ENCODE measurements around the gene C12orf42.

Gene C12orf42

GRCh38 chr12:103391103-103391502 is 104.7 kb downstream of the C12orf42 start:
- no peak overlapping the region for H3K9ac ChIP-seq (ENCODE audit: low read length)
- H3K4me2 ChIP-seq (ENCODE audit: low read length), result no peak overlapping the region
- H3K27ac ChIP-seq (ENCODE audit: low read depth, low read length, poor library complexity, severe bottlenecking), result no peak overlapping the region

DNA sequence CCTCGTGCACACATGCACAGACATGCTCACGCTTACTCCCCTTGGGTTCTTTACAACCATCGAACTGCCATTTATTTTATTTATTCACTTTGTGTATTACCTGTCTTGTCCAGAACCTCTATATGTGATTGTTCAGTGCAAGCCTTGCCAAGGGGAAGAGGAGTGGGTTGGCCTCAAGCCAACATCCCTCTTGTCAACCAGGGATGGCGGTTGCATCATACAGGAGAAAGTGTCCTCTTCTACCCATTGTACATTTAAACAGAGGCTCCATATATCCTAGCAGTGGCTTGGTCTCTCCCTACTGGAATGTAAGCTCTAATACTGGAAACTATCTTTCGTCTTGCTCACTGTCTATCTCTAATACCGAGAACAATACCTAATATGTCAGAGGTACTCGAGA is 108.4 kb downstream of the C12orf42 start:
- Histone ChIP-seq H3K9me3 (ENCODE audit: low read length) (no peaks in the 10 kb centered on the region), H3K9me2 (ENCODE audit: low read depth, low read length) (no peaks in the 10 kb centered on the region), H3K36me3 (ENCODE audit: insufficient read depth, low read length) (no peaks in the 10 kb centered on the region), H3K79me2 (ENCODE audit: insufficient read depth, low read length) (no peaks in the 10 kb centered on the region), H3K4me2 (ENCODE audit: low read length) (no peak overlapping the region), H3K9ac (ENCODE audit: low read length) (no peak overlapping the region), H4K20me1 (ENCODE audit: insufficient read depth, low read length) (no peaks in the 10 kb centered on the region), H3K27ac (ENCODE audit: low read depth, low read length, poor library complexity, severe bottlenecking) (no peak overlapping the region), H2AFZ (ENCODE audit: low read length) (no peak overlapping the region), H3F3A (ENCODE audit: insufficient read depth, low read length) (no peaks in the 10 kb centered on the region), H3K27me3 (ENCODE audit: insufficient read depth, low read length) (no peaks in the 10 kb centered on the region), H3K4me1 (ENCODE audit: insufficient read depth, low read length, severe bottlenecking) (no peaks in the 10 kb centered on the region), H3K4me3 (ENCODE audit: low read depth, low read length, poor library complexity, severe bottlenecking) (no peak overlapping the region)
- no peak for TF ChIP-seq EZH2 (IDR thresholded peaks at IDR 0.05; ENCODE audit: borderline replicate concordance, low read length)
- TF ChIP-seq, protein P1, sequence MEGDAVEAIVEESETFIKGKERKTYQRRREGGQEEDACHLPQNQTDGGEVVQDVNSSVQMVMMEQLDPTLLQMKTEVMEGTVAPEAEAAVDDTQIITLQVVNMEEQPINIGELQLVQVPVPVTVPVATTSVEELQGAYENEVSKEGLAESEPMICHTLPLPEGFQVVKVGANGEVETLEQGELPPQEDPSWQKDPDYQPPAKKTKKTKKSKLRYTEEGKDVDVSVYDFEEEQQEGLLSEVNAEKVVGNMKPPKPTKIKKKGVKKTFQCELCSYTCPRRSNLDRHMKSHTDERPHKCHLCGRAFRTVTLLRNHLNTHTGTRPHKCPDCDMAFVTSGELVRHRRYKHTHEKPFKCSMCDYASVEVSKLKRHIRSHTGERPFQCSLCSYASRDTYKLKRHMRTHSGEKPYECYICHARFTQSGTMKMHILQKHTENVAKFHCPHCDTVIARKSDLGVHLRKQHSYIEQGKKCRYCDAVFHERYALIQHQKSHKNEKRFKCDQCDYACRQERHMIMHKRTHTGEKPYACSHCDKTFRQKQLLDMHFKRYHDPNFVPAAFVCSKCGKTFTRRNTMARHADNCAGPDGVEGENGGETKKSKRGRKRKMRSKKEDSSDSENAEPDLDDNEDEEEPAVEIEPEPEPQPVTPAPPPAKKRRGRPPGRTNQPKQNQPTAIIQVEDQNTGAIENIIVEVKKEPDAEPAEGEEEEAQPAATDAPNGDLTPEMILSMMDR (IDR thresholded peaks at IDR 0.05; ENCODE audit: low read length), result no peak

More at GRCh38 chr12:103391103-103391502, 104.7 kb downstream of the C12orf42 start:
- no peaks in the 10 kb centered on the region for H3K79me2 ChIP-seq (ENCODE audit: insufficient read depth, low read length)
- no peak overlapping the region for H2AFZ ChIP-seq (ENCODE audit: low read length)
- H3K36me3 ChIP-seq (ENCODE audit: insufficient read depth, low read length), result no peaks in the 10 kb centered on the region
- H3K4me1 ChIP-seq (ENCODE audit: insufficient read depth, low read length, severe bottlenecking), result no peaks in the 10 kb centered on the region
- no peaks in the 10 kb centered on the region for H3K27me3 ChIP-seq (ENCODE audit: insufficient read depth, low read length)
- TF ChIP-seq, protein P1 (IDR thresholded peaks at IDR 0.05; ENCODE audit: low read length), result no peak
- TF ChIP-seq EZH2 (IDR thresholded peaks at IDR 0.05; ENCODE audit: borderline replicate concordance, low read length), result no peak
- no peaks in the 10 kb centered on the region for H3K9me3 ChIP-seq (ENCODE audit: low read length)
- no peaks in the 10 kb centered on the region for H3F3A ChIP-seq (ENCODE audit: insufficient read depth, low read length)
- no peaks in the 10 kb centered on the region for H4K20me1 ChIP-seq (ENCODE audit: insufficient read depth, low read length)
- no peaks in the 10 kb centered on the region for H3K9me2 ChIP-seq (ENCODE audit: low read depth, low read length)
- H3K4me3 ChIP-seq (ENCODE audit: low read depth, low read length, poor library complexity, severe bottlenecking), result no peak overlapping the region

DNA sequence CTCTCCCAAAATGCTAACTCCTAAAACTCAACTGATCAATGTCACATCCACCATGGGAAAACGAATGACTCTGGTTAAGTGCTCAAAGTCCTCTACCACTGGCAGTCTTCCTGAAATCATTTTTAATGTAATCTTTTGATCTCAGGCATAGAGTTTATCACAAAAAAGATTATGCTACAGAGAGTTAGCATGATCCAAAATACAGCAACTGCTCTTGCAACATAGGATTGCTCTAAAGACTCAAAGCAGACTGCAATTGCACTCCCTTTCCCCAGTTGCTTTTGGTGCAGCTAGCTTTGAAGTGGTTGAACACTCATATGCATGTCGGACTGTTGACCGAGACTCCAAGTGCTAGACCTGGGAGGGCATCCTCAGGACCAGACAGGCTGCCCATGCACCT is 109.3 kb downstream of the C12orf42 start:
- Histone ChIP-seq H3K9me3 (ENCODE audit: low read length) (no peaks in the 10 kb centered on the region), H3K4me3 (ENCODE audit: low read depth, low read length, poor library complexity, severe bottlenecking) (no peak overlapping the region), H3K9ac (ENCODE audit: low read length) (no peak overlapping the region), H4K20me1 (ENCODE audit: insufficient read depth, low read length) (no peaks in the 10 kb centered on the region), H3K36me3 (ENCODE audit: insufficient read depth, low read length) (no peaks in the 10 kb centered on the region), H3K27me3 (ENCODE audit: insufficient read depth, low read length) (no peaks in the 10 kb centered on the region), H2AFZ (ENCODE audit: low read length) (no peak overlapping the region), H3K4me1 (ENCODE audit: insufficient read depth, low read length, severe bottlenecking) (no peaks in the 10 kb centered on the region), H3K79me2 (ENCODE audit: insufficient read depth, low read length) (no peaks in the 10 kb centered on the region), H3F3A (ENCODE audit: insufficient read depth, low read length) (no peaks in the 10 kb centered on the region), H3K27ac (ENCODE audit: low read depth, low read length, poor library complexity, severe bottlenecking) (no peak overlapping the region), H3K9me2 (ENCODE audit: low read depth, low read length) (no peaks in the 10 kb centered on the region), H3K4me2 (ENCODE audit: low read length) (no peak overlapping the region)
- no peak for TF ChIP-seq EZH2 (IDR thresholded peaks at IDR 0.05; ENCODE audit: borderline replicate concordance, low read length)
- TF ChIP-seq, protein P1 (IDR thresholded peaks at IDR 0.05; ENCODE audit: low read length), result no peak
